ENCODE measurements around the gene TRIM23.

TRIM23 gene

DNA sequence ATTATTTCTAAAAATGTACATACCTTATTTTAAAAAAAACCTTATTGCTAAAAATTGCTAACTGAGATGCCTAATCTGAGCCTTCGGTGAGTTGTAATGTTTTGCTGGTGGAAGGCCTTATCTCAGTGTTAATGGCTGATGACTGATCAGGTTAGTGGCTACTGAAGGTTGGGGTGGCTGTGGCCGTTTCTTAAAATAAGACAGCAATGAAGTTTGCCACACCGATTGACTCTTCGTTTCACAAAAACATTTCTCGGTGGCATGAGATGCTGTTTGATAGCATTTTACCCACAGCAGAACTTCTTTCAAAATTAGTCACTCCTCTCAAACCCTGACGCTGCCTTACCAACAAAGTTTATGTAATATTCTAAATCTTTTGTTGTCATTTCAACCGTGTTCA lies 75.9 kb downstream of the TRIM23 start:
- no peaks in the 10 kb centered on the region for H3K9me3 Mint-ChIP-seq
- H3K36me3 Mint-ChIP-seq = peaks cover 63% of the 10 kb centered on the region
- H3K27ac Mint-ChIP-seq = no peak overlapping the region
- no peaks in the 10 kb centered on the region for H3K27me3 Mint-ChIP-seq
- DNase-seq = no peak
- no peak overlapping the region for H3K4me3 Mint-ChIP-seq
- peaks cover 8% of the 10 kb centered on the region for H3K4me1 Mint-ChIP-seq
- CTCF ChIA-PET = no interaction called here

DNA sequence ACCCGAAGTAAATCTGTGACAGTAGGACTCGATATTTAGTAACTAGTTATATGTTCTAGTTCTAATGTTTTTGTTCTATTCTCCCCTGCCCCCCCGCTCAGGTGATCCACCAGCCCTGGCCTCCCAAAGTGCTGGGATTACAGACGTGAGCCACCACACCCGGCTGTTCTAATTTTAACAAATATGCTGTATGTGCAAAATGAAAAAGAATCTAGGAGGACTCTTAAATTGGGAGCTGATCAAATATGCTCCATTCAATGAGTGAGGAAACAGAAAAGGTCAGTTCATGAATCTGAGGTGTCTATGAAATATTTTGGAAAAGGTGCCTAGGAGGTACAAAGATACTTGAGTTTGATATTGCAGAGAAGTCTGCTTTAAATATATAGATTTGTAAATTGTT lies 78.0 kb downstream of the TRIM23 start:
- no peak for DNase-seq
- H3K36me3 Mint-ChIP-seq = peaks cover 72% of the 10 kb centered on the region
- no peaks in the 10 kb centered on the region for H3K9me3 Mint-ChIP-seq
- no peak overlapping the region for H3K27ac Mint-ChIP-seq
- H3K4me3 Mint-ChIP-seq = no peak overlapping the region
- no peaks in the 10 kb centered on the region for H3K27me3 Mint-ChIP-seq
- CTCF ChIA-PET = no interaction called here
- peaks cover 4% of the 10 kb centered on the region for H3K4me1 Mint-ChIP-seq

DNA sequence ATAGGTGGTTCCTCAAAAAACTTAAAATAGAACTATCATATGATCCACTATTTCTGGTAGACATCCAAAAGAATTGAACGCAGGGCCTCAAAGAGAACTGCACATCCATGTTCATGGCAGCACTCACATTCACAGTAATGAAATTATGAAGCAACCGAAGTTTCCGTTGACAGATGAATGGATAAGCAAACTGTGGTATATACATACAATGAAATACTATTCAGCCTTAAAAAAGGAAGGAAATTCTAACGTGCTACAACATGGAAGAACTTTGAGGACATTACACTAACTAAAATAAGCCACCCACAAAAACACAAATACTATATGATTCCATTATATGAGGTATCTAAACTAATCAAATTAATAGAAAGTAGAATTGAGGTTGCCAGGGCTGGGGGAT lies 79.7 kb downstream of the TRIM23 start:
- CTCF ChIA-PET = interaction anchor here (0.7 to 1.4 kb wide), 2 partner anchors 9 to 825 kb away, joined by 3 read pairs; no protein-coding TSS in a partner anchor
- Mint-ChIP-seq H3K36me3 (peaks cover 71% of the 10 kb centered on the region), H3K27me3 (no peaks in the 10 kb centered on the region), H3K27ac (no peak overlapping the region), H3K4me3 (no peak overlapping the region), H3K4me1 (peaks cover 4% of the 10 kb centered on the region), H3K9me3 (no peaks in the 10 kb centered on the region)
- DNase-seq = no peak

DNA sequence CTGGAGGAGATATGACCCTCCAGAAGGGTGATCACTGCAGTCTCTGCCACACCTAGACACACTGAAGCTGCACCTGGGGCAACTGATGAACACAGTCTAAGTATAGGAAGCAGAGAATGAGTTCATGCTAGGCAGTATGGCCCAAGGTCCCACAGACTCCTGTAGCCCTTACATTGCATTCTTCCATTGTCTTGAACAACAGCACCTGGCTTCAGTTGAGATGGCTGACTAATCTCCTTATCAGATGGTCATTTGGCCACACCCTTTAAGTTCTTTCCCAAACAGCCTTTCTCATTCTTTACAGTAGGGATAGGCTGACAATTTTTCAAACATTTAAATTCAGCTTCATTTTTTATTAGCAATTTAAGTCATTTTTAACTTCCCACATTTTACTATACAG lies 84.3 kb downstream of the TRIM23 start:
- CTCF ChIA-PET = no interaction called here
- Mint-ChIP-seq H3K4me3 (no peak overlapping the region), H3K27ac (no peak overlapping the region), H3K4me1 (peaks cover 4% of the 10 kb centered on the region), H3K36me3 (peaks cover 57% of the 10 kb centered on the region), H3K27me3 (no peaks in the 10 kb centered on the region), H3K9me3 (no peaks in the 10 kb centered on the region)
- DNase-seq = no peak

All from activated naive CD4-positive, alpha-beta T cell treated with anti-CD3 and anti-CD28 coated beads, Interleukin-2, amount 10 ng/mL, durations not matched to agents 7 days and 5 days (primary cell).